Neural cell (in vitro differentiated cells): Measurements from ENCODE around the gene DLG2.

Source experiments
- EP300 ChIP-seq: fragments of 450-650 bp; conservative IDR thresholded peaks from 2 replicates; pipeline ENCODE4 v1.6.1; 2014; ENCODE audit warnings: antibody characterized with exemption, mild to moderate bottlenecking, moderate library complexity; ENCODE audit not compliant: poor library complexity, severe bottlenecking
- EZH2 ChIP-seq: fragments of 200-600, 300-800 bp; shearing (Covaris generic), sonication (generic); IDR thresholded peaks from 2 replicates; pipeline ENCODE4 v1.6.1; 2014; ENCODE audit warnings: antibody characterized with exemption, low read length, borderline replicate concordance, mild to moderate bottlenecking; ENCODE audit not compliant: insufficient read depth, poor library complexity, severe bottlenecking
- MXI1 ChIP-seq: fragments of 450-650 bp; conservative IDR thresholded peaks from 2 replicates; pipeline ENCODE4 v1.6.1; 2014; ENCODE audit warnings: antibody characterized with exemption, mild to moderate bottlenecking; ENCODE audit not compliant: poor library complexity, severe bottlenecking
- POLR2AphosphoS5 ChIP-seq: IDR thresholded peaks from 2 replicates; pipeline ENCODE4 v1.6.1; 2012
- RAD21 ChIP-seq: fragments of 450-650 bp; conservative IDR thresholded peaks from 2 replicates; pipeline ENCODE4 v1.6.1; 2014; ENCODE audit warnings: antibody characterized with exemption, mild to moderate bottlenecking, moderate library complexity
- REST ChIP-seq: IDR thresholded peaks from 2 replicates; pipeline ENCODE4 v1.6.1; 2012; ENCODE audit warnings: borderline replicate concordance
- SMC3 ChIP-seq: fragments of 450-650 bp; conservative IDR thresholded peaks from 2 replicates; pipeline ENCODE4 v1.6.1; 2014; ENCODE audit warnings: antibody characterized with exemption, mild to moderate bottlenecking, moderate library complexity; ENCODE audit not compliant: poor library complexity
- TF ChIP-seq, protein P1 (sequence below): fragments of 450-650 bp; IDR thresholded peaks from 2 replicates; pipeline ENCODE4 v1.5.1; 2014; ENCODE audit warnings: antibody characterized with exemption, mild to moderate bottlenecking, moderate library complexity; ENCODE audit not compliant: poor library complexity, severe bottlenecking

GRCh38 chr11:84536456-84536855 lies 1090.7 kb downstream of the DLG2 start:
- TF ChIP-seq REST (no peak), SMC3 (no peak), POLR2AphosphoS5 (no peak), EP300 (no peak), EZH2 (no peak), RAD21 (no peak), MXI1 (no peak)
- TF ChIP-seq, protein P1, sequence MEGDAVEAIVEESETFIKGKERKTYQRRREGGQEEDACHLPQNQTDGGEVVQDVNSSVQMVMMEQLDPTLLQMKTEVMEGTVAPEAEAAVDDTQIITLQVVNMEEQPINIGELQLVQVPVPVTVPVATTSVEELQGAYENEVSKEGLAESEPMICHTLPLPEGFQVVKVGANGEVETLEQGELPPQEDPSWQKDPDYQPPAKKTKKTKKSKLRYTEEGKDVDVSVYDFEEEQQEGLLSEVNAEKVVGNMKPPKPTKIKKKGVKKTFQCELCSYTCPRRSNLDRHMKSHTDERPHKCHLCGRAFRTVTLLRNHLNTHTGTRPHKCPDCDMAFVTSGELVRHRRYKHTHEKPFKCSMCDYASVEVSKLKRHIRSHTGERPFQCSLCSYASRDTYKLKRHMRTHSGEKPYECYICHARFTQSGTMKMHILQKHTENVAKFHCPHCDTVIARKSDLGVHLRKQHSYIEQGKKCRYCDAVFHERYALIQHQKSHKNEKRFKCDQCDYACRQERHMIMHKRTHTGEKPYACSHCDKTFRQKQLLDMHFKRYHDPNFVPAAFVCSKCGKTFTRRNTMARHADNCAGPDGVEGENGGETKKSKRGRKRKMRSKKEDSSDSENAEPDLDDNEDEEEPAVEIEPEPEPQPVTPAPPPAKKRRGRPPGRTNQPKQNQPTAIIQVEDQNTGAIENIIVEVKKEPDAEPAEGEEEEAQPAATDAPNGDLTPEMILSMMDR: no peak
